ENCODE data around the gene MYH13.

The MYH13 gene

GRCh38 chr17:10368561-10368960, 4.2 kb downstream of the MYH13 start:
- in situ Hi-C loops (cut with HindIII; ENCODE audit: low pct_ligation_motif_present, low sequenced_read_pairs) = no loop called here
- no peak overlapping the region for H3K4me3 ChIP-seq (ENCODE audit: low read depth, low read length)
- no peak overlapping the region for H3K27ac ChIP-seq
- no peaks in the 10 kb centered on the region for H3K27me3 ChIP-seq (replicated peaks)
- DNase-seq = no peak
- H3K36me3 ChIP-seq (replicated peaks) = no peaks in the 10 kb centered on the region
- no peak for TF ChIP-seq CTCF (IDR thresholded peaks at IDR 0.05; ENCODE audit: low read depth, low read length, missing control alignments)

- Histone ChIP-seq H3K27me3 (replicated peaks) (no peaks in the 10 kb centered on the region), H3K36me3 (replicated peaks) (no peaks in the 10 kb centered on the region), H3K4me3 (ENCODE audit: low read depth, low read length) (no peak overlapping the region), H3K27ac (no peak overlapping the region)
- in situ Hi-C loops (cut with HindIII; ENCODE audit: low pct_ligation_motif_present, low sequenced_read_pairs) = no loop called here
- TF ChIP-seq CTCF (IDR thresholded peaks at IDR 0.05; ENCODE audit: low read depth, low read length, missing control alignments) = no peak
- DNase-seq = no peak
Measured at GRCh38 chr17:10360578-10360977, 12.2 kb downstream of the MYH13 start.

GRCh38 chr17:10357768-10358167, 15.0 kb downstream of the MYH13 start:
- Histone ChIP-seq H3K36me3 (replicated peaks) (no peaks in the 10 kb centered on the region), H3K27me3 (replicated peaks) (no peaks in the 10 kb centered on the region), H3K4me3 (ENCODE audit: low read depth, low read length) (no peak overlapping the region), H3K27ac (no peak overlapping the region)
- in situ Hi-C loops (cut with HindIII; ENCODE audit: low pct_ligation_motif_present, low sequenced_read_pairs) = no loop called here
- DNase-seq = no peak
- peak; percentile 29 for TF ChIP-seq CTCF (IDR thresholded peaks at IDR 0.05; ENCODE audit: low read depth, low read length, missing control alignments)

GRCh38 chr17:10354651-10355050, 18.2 kb downstream of the MYH13 start:
- no peak overlapping the region for H3K4me3 ChIP-seq (ENCODE audit: low read depth, low read length)
- no peak for DNase-seq
- H3K36me3 ChIP-seq (replicated peaks) = no peaks in the 10 kb centered on the region
- in situ Hi-C loops (cut with HindIII; ENCODE audit: low pct_ligation_motif_present, low sequenced_read_pairs) = no loop called here
- no peaks in the 10 kb centered on the region for H3K27me3 ChIP-seq (replicated peaks)
- TF ChIP-seq CTCF (IDR thresholded peaks at IDR 0.05; ENCODE audit: low read depth, low read length, missing control alignments) = no peak
- no peak overlapping the region for H3K27ac ChIP-seq

GRCh38 chr17:10352893-10353292, 19.9 kb downstream of the MYH13 start:
- in situ Hi-C loops (cut with HindIII; ENCODE audit: low pct_ligation_motif_present, low sequenced_read_pairs) = no loop called here
- H3K27me3 ChIP-seq (replicated peaks) = no peaks in the 10 kb centered on the region
- DNase-seq = no peak
- no peak overlapping the region for H3K27ac ChIP-seq
- no peak for TF ChIP-seq CTCF (IDR thresholded peaks at IDR 0.05; ENCODE audit: low read depth, low read length, missing control alignments)
- no peak overlapping the region for H3K4me3 ChIP-seq (ENCODE audit: low read depth, low read length)
- no peaks in the 10 kb centered on the region for H3K36me3 ChIP-seq (replicated peaks)

- TF ChIP-seq CTCF (IDR thresholded peaks at IDR 0.05; ENCODE audit: low read depth, low read length, missing control alignments) = no peak
- in situ Hi-C loops (cut with HindIII; ENCODE audit: low pct_ligation_motif_present, low sequenced_read_pairs) = no loop called here
- no peaks in the 10 kb centered on the region for H3K27me3 ChIP-seq (replicated peaks)
- H3K36me3 ChIP-seq (replicated peaks) = no peaks in the 10 kb centered on the region
- no peak for DNase-seq
- no peak overlapping the region for H3K4me3 ChIP-seq (ENCODE audit: low read depth, low read length)
- H3K27ac ChIP-seq = no peak overlapping the region
Measured at GRCh38 chr17:10349403-10349802, 23.4 kb downstream of the MYH13 start.
